GM12891 (cell line): Measurements from ENCODE around the gene CTTNBP2NL.

Experiments
- POLR2A ChIP-seq: IDR thresholded peaks from 2 replicates; pipeline ENCODE4 v1.6.1; 2011; ENCODE audit warnings: low read depth, low read length, control low read depth
- POLR2AphosphoS5 ChIP-seq: IDR thresholded peaks from 2 replicates; pipeline ENCODE4 v1.6.1; 2011; ENCODE audit warnings: low read depth, low read length, control low read depth
- TAF1 ChIP-seq: IDR thresholded peaks from 2 replicates; pipeline ENCODE4 v1.6.1; 2011; ENCODE audit warnings: low read depth, low read length, control low read depth

DNA sequence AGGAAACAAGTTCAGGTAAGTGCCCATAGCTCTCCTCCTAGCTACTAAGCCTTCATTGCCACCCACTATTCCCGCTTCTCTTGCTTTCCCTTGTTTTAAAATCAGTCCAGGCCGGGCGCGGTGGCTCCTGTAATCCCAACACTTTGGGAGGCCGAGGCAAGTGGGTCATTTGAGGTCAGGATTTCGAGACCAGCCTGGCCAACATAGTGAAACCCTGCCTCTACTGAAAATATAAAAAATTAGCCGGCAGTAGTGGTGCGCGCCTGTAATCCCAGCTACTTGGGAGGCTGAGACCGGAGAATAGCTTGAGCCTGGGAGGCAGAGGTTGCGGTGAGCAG, 4.4 kb upstream of the CTTNBP2NL start:
- TF ChIP-seq POLR2AphosphoS5 (no peak), TAF1 (no peak), POLR2A (no peak)
